Stimulated activated CD4-positive, alpha-beta T cell treated with anti-CD3 and anti-CD28 coated beads, Interleukin-1b, Interleukin-23, amount 100 ng/mL, for 4 hours (primary cell): ENCODE measurements around the gene PLG.
"Not testable (repeated sequence)": the region's sequence is repeated elsewhere in the genome, so short reads cannot be mapped to it uniquely, and the experiment has no call there.

Source experiments
- DNase-seq, 2 donors: peaks; one replicate each; pipeline ENCODE4 v3.0.0-alpha.2; 2020; ENCODE audit warnings: low read depth in 2 of 2

PLG gene

DNA sequence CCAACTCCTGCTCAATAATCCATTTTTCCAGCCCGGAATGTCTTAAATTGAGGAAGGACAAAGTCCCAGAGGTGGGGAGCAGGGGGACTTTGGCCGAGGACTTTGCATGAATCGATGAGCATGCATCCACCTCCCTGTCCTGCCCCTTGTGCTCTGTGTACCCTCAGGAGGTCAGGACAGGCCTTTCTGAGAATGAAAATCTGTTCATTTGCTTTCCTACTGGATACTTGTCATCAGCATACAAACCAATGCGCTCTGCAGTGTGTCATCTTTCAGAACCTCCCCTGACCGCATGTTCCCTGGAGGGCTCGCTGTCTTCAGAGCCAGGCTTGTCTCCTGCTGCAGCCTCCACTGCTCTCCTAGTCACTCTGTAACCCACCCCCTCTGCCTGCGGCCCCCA, 2.6 kb downstream of the PLG start:
- DNase-seq = not testable (repeated sequence)

DNA sequence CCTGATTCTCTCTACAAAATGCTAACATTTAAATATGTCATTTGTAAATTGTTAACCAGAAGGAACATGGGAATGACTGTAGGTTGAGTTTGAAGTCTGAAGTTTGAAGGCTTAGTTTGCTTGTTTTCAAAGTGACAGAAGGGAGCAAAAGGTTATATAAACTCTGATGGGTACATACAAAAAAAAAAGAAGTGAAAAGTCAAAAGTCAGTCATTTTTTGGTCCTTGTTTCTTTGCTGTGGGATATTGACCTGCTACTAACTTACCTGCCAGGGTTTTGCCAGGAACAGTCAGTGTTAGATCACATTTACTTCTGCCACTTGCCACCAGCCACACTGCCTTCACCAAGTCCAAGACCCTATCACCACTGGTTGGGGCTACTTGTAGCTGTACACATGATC, 6.9 kb downstream of the PLG start:
- not testable (repeated sequence) for DNase-seq

GRCh38 chr6:160714731-160715316, 12.8 kb downstream of the PLG start:
- no peak for DNase-seq

GRCh38 chr6:160730911-160731310, 28.9 kb downstream of the PLG start:
- DNase-seq = no peak

- DNase-seq = no peak
These were observed 31.1 kb downstream of the PLG start for GRCh38 chr6:160733050-160733646.

GRCh38 chr6:160734627-160735026, 32.6 kb downstream of the PLG start:
- no peak for DNase-seq

DNA sequence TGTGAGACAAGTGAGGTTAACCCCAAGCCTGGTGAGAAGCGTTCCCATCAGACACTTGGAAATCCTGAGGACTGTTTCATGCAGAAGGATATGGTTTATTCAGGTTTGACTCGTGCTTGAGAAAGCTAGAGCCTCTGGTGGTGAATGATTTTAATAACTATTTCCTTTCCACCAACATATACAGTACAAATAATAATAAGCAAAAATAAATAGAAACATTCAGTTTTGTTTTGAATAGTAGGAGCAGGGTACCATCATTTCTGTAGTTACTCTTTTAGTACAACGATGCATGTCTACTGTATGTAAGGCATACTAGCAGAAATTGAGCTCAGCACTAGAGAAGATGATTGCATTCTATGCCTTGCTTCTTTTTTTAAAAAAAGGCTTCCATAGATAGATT, 33.5 kb downstream of the PLG start:
- no peak for DNase-seq

DNA sequence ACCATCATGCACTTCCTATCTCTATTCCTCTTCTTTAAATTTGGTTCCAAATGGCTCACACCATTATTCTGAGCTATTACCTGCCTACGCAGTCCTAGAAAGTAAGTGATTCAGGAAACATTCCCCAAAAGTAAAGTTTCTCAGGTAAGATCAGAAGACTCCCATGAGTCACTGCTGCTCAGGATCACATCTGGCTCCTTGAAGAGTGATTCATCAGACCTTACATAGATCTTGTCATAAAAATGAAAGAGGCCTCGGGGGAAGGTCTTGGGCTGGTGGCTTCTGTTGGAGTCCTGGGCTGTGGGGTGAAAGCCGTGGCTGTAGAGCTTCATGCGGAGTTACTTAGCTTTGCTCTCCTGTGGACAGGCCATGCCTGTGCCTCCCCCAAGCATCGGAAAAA, 35.9 kb downstream of the PLG start:
- DNase-seq = no peak

DNA sequence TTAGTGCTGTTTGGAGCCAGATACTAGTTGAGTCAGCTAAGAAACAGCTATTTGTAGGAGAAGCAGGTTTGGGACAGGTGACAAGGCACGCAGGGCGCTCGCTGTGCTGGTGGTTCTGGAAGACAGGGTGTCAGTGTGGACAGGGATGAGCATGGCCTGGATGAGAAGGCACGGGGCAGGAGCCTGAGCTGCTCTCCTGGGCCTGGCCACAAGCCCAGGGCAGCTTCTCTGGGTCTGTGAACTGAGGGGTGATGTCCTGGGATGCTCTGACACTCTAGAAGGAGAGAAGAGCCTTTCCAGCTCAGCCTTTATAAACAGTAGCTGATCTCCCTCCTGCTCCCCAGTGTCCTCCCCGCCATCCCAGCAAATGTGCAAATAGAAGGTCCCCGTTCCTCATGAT, 37.9 kb downstream of the PLG start:
- no peak for DNase-seq

DNA sequence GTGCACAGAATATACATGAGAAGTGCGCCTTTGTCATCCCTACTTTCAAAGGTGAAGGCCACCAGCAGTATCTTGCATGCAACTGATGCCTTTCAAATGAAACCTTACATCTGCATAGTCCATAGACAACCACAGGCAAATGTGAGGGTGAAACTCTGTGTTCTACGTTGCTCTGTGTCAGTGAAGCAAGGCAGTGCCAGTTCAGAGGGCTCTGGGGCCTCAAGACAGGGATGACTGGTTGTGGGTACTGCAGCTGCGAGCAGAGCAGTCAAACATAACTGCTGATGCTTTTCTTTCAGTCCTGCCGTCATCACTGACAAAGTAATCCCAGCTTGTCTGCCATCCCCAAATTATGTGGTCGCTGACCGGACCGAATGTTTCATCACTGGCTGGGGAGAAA, 39.0 kb downstream of the PLG start:
- not testable (repeated sequence) for DNase-seq

GRCh38 chr6:160742090-160742489, 40.0 kb downstream of the PLG start:
- no peak for DNase-seq

GRCh38 chr6:160750276-160750689, 48.2 kb downstream of the PLG start:
- DNase-seq = no peak

GRCh38 chr6:160753211-160753610, 51.2 kb downstream of the PLG start:
- DNase-seq = not testable (repeated sequence)

DNA sequence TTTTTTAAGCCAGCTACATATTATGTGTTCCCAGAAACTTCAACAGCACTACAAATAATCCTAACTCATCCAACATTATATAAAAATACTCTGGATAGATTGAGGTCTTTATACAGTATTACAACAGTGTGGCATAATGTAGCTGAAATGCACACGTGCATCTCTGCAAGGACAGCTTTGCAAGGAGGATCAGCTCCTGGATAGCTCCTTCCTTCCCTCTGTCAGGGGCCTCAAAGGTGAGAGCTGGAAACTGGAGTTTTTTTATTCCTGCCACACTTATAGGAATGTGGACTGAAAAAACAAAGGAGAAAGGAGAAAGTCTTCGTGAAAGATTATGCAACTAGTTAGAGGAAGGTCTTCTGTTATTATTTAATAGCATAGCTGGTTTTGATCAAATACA, 53.1 kb downstream of the PLG start:
- no peak for DNase-seq

DNA sequence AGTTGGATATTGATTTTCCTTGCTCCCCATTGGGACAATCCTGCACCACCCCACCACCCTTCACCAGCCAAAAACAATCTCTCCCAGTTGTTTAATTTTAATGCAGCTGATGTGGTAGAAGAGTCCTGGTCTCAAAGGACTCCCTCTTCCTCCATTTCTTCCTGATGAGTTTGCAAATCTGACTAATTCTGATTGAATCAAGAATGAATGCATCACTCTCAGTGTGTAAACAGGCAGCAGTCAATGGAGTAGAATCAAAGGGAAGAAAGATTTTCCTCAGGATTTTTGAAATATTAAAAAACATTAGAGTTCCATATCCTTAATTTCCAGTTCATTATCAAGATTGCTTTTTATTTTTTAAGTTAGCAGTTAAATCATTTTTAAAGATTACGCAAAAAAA, 54.0 kb downstream of the PLG start:
- no peak for DNase-seq

DNA sequence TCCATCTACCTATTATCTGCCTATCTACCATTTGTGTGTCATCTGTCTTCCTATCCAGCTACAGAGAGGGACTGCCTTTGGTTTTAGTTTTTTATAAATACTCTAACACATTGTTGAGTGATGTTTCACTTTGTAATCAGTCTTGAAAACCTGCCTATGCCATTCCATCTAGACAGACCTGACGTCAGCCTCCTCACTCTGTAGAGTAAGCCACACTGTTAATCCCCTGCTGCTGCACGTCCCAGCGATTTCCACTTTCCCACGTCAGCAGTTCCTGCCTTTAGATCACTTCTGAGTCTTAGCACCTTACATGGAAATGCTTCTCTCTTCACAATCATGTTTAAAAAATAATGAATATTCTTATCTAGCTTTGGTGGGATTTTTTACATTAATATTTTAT, 54.8 kb downstream of the PLG start:
- DNase-seq = no peak

- DNase-seq = no peak
These were observed 62.8 kb downstream of the PLG start for GRCh38 chr6:160764847-160765246.

DNA sequence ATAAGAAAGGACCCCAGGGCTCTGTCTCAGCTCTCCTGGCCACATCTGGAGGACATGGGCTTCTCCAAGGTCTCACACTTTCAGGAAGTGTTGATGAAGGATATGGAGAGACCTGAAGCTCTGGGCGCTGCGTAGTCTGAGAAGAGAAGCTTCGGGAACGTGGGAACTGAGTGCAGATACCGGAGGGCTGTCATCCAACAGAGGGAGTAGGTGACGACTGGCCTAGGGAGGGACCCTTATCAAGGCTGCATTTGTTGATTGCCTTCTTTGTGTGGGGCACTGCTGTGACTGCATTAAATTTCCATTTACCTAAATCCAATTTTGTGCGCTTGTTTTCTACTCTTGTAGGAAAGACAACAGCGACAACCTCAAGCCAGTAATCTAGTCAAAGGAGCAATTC, 63.4 kb downstream of the PLG start:
- no peak for DNase-seq

- DNase-seq = no peak
These were observed 64.6 kb downstream of the PLG start for GRCh38 chr6:160766657-160766988.

DNA sequence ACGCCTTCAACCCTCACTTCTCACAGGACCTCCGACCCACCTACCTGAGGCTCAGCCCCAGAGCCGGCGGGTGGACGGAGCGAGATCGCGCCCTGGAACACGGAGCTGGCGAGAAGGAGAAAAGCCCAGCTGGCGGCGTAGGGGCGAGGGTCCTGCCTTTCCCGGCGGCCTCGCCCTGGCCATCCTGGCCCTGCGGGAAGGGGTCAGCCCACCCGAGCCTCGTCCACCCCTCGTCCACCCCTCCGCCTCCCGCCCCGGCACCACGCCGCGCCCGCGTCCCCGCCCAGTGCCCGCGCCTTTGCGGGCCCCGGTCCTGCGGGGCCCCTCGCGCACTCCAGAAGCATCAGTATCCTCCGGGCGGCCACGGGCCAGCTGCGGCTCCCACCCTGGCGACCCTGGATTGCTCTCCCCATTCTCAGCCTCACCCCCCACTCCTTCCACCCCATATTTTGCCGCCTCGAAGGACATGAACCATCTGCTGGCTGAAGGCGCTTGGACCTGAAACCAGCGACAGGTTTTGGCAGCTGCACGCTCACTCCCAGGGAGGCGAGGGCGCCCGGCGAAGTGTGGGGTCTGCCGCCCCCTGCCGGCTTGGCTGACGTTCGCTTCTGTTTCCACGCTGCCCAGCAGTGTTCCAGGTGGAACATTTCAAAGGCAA, 65.1 kb downstream of the PLG start:
- peak; percentile 23 to 50 for DNase-seq

DNA sequence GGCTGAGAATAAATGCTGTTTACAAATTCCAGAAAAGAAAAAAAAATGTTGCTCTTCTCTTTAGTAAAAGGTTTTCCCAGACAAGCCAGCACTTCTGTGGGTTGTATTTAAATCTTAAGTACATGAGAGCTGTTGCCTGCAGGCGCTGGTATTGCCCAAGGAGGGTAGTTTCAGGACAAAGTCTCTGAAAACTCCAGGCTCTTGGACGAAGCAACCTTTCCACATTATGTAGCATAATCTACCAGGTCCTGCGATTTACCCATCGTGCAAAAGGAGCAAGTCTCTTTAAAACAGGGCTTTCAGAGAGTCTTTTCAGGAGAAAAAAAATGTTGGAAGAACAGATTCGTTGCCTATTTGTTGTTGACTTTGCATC, 65.6 kb downstream of the PLG start:
- DNase-seq = no peak

- no peak for DNase-seq
These were observed 66.1 kb downstream of the PLG start for GRCh38 chr6:160768101-160768500.

DNA sequence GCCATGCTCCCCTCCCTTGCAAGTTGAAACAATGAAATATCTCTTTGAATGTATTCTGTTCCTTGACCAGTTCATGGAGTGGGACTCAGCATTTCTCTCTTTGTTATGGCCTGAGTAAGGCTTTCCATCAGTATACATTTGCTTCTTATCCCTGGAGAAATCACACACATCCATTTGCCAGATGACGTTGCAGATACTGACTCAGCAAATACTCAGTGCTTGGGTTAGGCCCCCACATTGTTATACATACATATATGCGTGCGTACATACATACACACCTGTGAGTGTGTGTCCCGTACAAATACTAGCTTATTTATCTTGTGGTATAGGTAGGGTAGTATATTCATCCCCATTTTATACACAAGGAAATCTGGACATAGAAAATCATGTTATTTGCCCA, 72.4 kb downstream of the PLG start:
- no peak for DNase-seq
